Mesodermal cell (in vitro differentiated cells): ENCODE measurements around the gene KLK13.

Source experiments
- H3K27ac ChIP-seq: 2 replicates; pipeline ENCODE4 v1.7.0; 2013; ENCODE audit warnings: mild to moderate bottlenecking, low read depth, low read length, moderate library complexity; ENCODE audit not compliant: severe bottlenecking
- H3K36me3 ChIP-seq: 2 replicates; pipeline ENCODE4 v1.7.1; 2013; ENCODE audit warnings: mild to moderate bottlenecking, low read length, moderate library complexity; ENCODE audit not compliant: control insufficient read depth, insufficient read depth
- H3K4me1 ChIP-seq: one replicate; pipeline ENCODE4 v1.7.1; 2013; ENCODE audit warnings: mild to moderate bottlenecking, low read length; ENCODE audit not compliant: insufficient read depth, control insufficient read depth, poor library complexity, severe bottlenecking
- H3K4me3 ChIP-seq: 2 replicates; pipeline ENCODE4 v1.7.0; 2013; ENCODE audit warnings: low read length, control low read depth, mild to moderate bottlenecking; ENCODE audit not compliant: insufficient read depth, poor library complexity, severe bottlenecking; ENCODE audit errors: extremely low read depth
- H3K9me3 ChIP-seq: 2 replicates; pipeline ENCODE4 v1.7.1; 2013; ENCODE audit warnings: mild to moderate bottlenecking, low read length, moderate library complexity; ENCODE audit not compliant: control insufficient read depth
- WGBS, 2 experiments: methylation state at CpG; one replicate each; pipeline ENCODE4 v1.1.5; 2013; ENCODE audit warnings: missing lambda C conversion rate in 2 of 2; ENCODE audit not compliant: insufficient coverage in 2 of 2; 5-methylcytosine and 5-hydroxymethylcytosine counted together

KLK13 gene

DNA sequence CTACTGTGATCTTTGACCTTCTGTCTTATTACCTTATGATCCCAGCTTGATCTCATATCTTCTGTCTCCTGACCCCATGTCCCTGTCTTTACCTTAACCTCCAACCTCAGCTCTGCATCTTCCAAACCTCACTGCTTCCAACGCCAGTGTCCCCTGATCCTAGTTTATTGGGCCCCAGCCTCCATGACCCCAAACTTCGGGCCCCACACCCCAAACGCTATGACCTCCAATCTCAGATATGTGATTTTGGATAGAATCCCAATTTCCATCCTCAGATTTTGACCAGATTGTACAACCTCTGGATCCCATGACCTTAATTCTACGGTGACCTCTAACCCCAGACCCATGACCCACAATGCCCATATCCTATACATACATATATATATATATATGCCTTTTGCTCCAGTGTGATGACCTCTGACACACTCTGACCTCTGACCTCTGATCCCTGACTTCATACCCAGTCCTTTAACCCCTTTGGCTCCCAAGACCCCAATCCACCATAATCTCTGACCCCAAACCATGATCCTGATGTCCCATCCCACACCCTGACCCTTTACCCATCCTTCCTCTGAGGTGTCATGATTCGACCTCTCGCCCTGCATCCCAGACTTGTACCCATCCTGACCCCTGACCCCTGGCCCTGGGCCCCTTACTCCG lies 33.5 kb downstream of the KLK13 start:
- H3K9me3 ChIP-seq, result no peaks in the 10 kb centered on the region
- no peaks in the 10 kb centered on the region for H3K4me1 ChIP-seq
- WGBS, 2 experiments, result 94 to 95% methylated on average over 5 to 6 of the region's 7 CpGs
- H3K27ac ChIP-seq, result no peak overlapping the region
- H3K36me3 ChIP-seq, result no peaks in the 10 kb centered on the region
- H3K4me3 ChIP-seq, result no peak overlapping the region

GRCh38 chr19:51030631-51031030 lies 34.3 kb downstream of the KLK13 start:
- H3K4me3 ChIP-seq, result no peak overlapping the region
- H3K36me3 ChIP-seq, result no peaks in the 10 kb centered on the region
- H3K27ac ChIP-seq, result no peak overlapping the region
- WGBS, 2 experiments, result 90 to 91% methylated on average over 7 to 10 of the region's 13 CpGs
- H3K4me1 ChIP-seq, result no peaks in the 10 kb centered on the region
- no peaks in the 10 kb centered on the region for H3K9me3 ChIP-seq

DNA sequence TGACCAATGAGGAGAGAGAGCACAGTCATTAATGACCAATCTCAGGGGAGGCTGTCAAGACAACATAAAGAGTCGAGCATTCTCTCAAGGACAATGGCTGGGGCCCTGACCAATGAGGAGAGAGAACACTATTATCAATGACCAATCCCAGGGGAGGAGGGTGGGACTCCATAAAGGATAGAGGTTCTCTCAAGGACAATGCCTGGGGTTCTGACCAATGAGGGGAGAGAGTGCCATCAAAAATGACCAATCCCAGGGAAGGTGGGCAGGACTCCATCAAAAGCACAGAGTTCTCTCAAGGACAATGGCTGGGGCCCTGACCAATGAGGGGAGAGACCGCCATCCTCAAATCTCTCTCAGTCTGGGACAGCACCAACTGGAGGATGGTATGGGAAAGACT lies 35.2 kb downstream of the KLK13 start:
- 100% methylated on average over 1 of the region's 2 CpGs; no CpG with 5 or more reads in 1 of the 2 experiments for WGBS, 2 experiments
- H3K36me3 ChIP-seq, result no peaks in the 10 kb centered on the region
- no peak overlapping the region for H3K27ac ChIP-seq
- H3K9me3 ChIP-seq, result no peaks in the 10 kb centered on the region
- H3K4me3 ChIP-seq, result no peak overlapping the region
- no peaks in the 10 kb centered on the region for H3K4me1 ChIP-seq

DNA sequence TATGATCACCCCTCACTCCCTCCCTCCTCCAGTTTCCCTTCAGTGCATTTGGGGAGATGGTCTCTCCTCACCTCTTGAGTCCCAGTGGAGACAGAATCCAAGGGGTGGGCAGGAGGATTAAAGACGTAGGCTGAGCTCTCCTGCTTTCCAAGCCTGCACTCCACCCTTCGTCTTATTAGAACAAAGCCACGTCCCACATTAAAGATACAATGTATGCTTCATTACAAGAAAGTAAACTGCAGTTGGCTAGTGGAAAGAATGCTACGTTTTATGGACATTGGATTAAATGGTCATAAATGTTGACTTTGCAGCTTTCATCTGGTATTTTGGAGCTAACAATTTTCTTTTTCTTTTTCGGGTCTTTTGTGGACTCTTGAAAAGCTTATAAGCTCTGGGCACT lies 37.0 kb downstream of the KLK13 start:
- whole genome bisulfite sequencing, 2 experiments, result 88 to 90% methylated on average over 2 of the region's 5 CpGs
- no peaks in the 10 kb centered on the region for H3K9me3 ChIP-seq
- no peaks in the 10 kb centered on the region for H3K36me3 ChIP-seq
- no peaks in the 10 kb centered on the region for H3K4me1 ChIP-seq
- no peak overlapping the region for H3K27ac ChIP-seq
- no peak overlapping the region for H3K4me3 ChIP-seq

DNA sequence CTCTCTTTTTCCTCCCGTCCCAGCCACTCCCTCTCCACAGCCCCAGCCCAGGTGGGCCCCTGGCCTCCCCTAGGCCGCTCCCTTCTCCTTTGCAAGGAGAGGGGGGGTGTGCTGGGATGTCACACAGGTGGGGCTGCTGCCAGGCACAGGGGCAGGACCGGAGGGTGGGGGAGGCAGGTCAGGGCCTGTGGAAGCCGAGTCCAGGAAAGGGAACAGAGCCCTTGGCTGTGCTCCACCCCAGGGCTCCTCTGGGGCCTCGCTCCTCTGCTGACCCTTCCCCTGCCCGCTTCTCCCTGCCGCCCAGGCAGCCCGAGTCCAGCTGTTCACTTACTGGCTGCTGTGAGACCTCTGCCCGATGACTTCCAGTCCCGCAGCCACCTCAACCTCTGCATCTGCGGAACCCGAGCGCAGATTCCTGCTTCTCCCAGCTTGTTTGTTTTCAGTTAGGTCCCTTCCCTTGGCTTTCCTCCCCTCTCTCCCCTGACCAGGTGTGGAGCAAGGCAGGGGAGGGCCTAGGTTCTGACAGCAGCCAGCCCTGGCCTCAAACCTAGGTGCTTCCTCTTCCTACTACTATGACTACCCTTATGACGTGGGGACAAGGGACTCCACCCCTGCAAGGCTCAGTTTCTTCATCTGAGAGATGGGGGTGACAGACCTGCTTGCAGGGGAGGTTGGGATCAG lies 37.6 kb downstream of the KLK13 start:
- H3K36me3 ChIP-seq, result no peaks in the 10 kb centered on the region
- 80% methylated on average over 11 of the region's 14 CpGs for WGBS, 2 experiments
- no peak overlapping the region for H3K27ac ChIP-seq
- no peaks in the 10 kb centered on the region for H3K4me1 ChIP-seq
- H3K9me3 ChIP-seq, result no peaks in the 10 kb centered on the region
- no peak overlapping the region for H3K4me3 ChIP-seq

DNA sequence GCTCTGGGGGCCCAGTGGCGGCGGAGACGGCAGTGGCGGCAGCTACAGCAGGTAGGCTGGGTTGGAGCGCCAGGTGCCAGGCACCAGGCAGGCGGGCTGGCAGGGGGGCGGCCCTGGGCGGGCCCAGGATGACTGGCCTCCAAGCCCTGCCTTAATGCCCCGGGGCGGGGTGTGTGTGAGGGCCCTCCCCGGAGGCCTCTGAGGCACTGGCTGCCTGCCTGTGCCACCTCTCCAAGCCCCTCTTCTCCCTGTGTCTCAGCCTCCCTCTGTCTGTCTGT lies 38.4 kb downstream of the KLK13 start, which contains the start of gene KLK11:
KLK11 (minus strand) TSS at position 63 of the 278 bp plus-strand sequence. CDS start 985 bp downstream, outside the sequence.
- no peaks in the 10 kb centered on the region for H3K9me3 ChIP-seq
- 90 to 95% methylated on average over 7 to 10 of the region's 11 CpGs for WGBS, 2 experiments
- no peak within 1 kb of the TSS for H3K4me3 ChIP-seq
- H3K36me3 ChIP-seq, result no peaks in the 10 kb centered on the region
- H3K27ac ChIP-seq, result no peak within 1 kb of the TSS
- no peaks in the 10 kb centered on the region for H3K4me1 ChIP-seq

DNA sequence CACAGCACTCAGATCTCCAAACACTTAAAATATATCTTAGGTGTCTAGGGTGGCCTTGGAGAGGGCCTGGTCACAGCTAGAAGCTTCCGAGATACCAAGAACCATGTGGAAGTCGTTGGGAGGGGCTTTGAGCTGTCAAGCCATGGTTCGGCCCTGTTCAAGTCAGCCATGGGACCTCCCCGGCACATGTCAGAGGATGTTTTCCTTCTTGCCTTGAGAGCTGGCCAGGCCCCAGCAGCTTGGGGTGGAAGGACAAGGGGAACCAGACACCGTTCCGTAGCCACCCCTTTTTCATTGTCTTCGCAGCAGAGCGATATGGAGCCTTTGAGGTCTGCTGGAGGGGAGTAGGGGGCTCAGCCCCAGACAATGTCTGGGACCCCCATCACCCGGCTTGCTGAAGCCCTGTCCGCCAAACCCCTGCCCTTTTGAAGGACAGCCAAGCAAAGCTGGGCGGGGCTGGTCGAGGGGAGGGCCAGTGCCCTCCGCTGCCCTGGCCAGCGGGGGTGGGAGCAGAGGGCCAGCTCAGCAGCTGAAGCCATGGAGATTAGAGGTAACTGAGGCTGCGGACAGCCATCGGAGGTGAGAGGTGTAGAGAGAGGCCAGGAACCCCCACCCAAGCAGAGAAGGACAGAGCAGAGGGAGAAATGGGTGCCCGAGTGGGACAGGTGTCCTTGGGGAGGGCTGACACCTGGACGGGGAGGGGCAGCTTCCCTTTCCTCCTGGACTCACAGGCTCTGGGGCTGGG lies 38.9 kb downstream of the KLK13 start:
- Histone ChIP-seq H3K36me3 (no peaks in the 10 kb centered on the region), H3K4me3 (no peak overlapping the region), H3K27ac (no peak overlapping the region), H3K4me1 (no peaks in the 10 kb centered on the region), H3K9me3 (no peaks in the 10 kb centered on the region)
- WGBS, 2 experiments, result 86% methylated on average over 11 to 13 of the region's 18 CpGs

- WGBS, 2 experiments, result 80 to 100% methylated on average over 1 to 3 of the region's 6 CpGs
- Histone ChIP-seq H3K4me3 (no peak overlapping the region), H3K4me1 (no peaks in the 10 kb centered on the region), H3K9me3 (no peaks in the 10 kb centered on the region), H3K36me3 (no peaks in the 10 kb centered on the region), H3K27ac (no peak overlapping the region)
Measured at GRCh38 chr19:51025401-51025800, 39.5 kb downstream of the KLK13 start.

- 60 to 100% methylated on average over 1 of the region's 5 CpGs for WGBS, 2 experiments
- no peaks in the 10 kb centered on the region for H3K36me3 ChIP-seq
- H3K9me3 ChIP-seq, result no peaks in the 10 kb centered on the region
- H3K4me1 ChIP-seq, result no peaks in the 10 kb centered on the region
- no peak overlapping the region for H3K27ac ChIP-seq
- H3K4me3 ChIP-seq, result no peak overlapping the region
Measured at GRCh38 chr19:51024924-51025323, 40.0 kb downstream of the KLK13 start.

DNA sequence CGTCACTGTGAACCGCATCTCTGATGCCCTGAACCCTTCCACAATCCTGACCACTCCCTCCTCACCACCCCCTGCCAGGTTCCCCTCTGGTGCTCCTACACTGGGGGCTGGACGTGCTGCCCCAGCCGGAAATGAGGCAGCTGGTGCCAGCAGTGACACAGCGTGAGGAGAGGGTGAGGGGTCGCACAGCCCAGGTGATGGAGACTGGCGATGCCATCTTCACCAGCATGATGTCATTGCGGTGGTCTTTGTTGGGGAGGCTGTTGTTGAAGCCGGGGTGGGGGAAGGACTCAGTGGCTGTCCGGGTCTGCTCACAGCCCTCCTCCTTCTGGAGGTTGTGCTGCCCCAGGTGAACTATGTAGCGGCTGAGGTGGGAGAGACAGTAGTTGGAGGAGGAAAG lies 40.9 kb downstream of the KLK13 start:
- Histone ChIP-seq H3K4me3 (no peak overlapping the region), H3K36me3 (no peaks in the 10 kb centered on the region), H3K27ac (no peak overlapping the region), H3K9me3 (no peaks in the 10 kb centered on the region), H3K4me1 (no peaks in the 10 kb centered on the region)
- 78 to 94% methylated on average over 9 of the region's 11 CpGs for WGBS, 2 experiments

DNA sequence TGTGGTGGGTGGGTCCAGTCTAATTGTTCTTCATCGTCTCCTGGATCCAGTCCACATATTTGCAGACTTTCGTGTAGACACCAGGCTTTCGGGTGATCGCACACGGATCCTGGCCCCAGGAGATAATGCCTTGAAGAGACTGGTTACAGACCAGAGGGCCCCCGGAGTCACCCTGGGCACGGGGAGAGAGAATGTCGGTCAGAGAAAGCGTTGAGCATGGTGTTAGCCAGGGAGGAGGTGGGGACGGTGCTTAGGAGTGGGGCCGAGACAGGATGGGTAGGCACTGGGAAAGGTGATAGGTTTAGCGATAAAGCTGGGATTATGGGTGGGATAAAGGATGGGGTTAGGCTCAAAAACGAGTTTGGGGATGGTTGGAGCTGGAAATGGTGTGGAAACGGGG lies 42.4 kb downstream of the KLK13 start:
- H3K36me3 ChIP-seq, result no peaks in the 10 kb centered on the region
- 76 to 79% methylated on average over 14 of the region's 14 CpGs for WGBS, 2 experiments
- H3K4me1 ChIP-seq, result no peaks in the 10 kb centered on the region
- no peak overlapping the region for H3K27ac ChIP-seq
- H3K4me3 ChIP-seq, result no peak overlapping the region
- H3K9me3 ChIP-seq, result no peaks in the 10 kb centered on the region
